Erythroblast (primary cell): Measurements from ENCODE around the gene APOC4.

Experiments
- GATA1 ChIP-seq: IDR thresholded peaks from 2 replicates; pipeline ENCODE4 v1.6.1; 2011; ENCODE audit warnings: low read depth, mild to moderate bottlenecking, control low read depth, low read length, moderate library complexity
- POLR2A ChIP-seq: IDR thresholded peaks from 2 replicates; pipeline ENCODE4 v1.6.1; 2011; ENCODE audit warnings: mild to moderate bottlenecking, low read length

DNA sequence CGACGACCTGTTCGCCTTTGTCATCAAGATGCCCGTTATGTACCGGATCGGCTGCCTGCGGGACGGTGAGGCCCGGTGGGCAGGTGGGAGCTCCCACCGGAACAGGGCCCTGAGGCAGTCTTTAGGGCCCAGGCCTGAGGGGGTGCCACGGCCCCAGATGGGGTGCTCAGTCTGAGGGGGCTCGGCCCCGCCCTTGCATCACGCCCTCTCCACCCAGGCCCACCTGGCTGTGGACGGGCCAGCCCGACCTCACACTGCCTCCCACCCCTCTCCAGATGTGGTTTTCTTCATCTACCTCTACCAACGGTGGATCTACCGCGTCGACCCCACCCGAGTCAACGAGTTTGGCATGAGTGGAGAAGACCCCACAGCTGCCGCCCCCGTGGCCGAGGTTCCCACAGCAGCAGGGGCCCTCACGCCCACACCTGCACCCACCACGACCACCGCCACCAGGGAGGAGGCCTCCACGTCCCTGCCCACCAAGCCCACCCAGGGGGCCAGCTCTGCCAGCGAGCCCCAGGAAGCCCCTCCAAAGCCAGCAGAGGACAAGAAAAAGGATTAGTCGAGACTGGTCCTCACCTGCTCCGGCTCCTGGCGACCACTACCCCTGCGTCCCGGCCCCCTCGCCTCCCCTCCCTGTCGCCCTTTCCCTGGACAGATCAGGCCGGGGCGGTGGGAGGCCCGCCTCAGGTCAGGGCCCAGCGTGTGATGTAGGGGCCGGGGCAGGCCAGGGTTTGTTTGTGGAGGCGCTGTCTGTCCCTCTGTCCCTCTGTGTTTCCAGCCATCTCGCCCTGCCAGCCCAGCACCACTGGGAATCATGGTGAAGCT lies 50.5 kb downstream of the APOC4 start:
- TF ChIP-seq POLR2A (no peak), GATA1 (no peak)
